Measurements from ENCODE around the gene PPT1. TPM values are rescaled to one million over a fixed set of nuclear protein-coding genes. Genes with fewer than 3 reads are reported as not detected.
A peak's percentile ranks its signal among the peaks of the same experiment; 100 is the strongest.
"Not testable (repeated sequence)": the region's sequence is repeated elsewhere in the genome, so short reads cannot be mapped to it uniquely, and the experiment has no call there.

Gene PPT1
- total and polyA plus RNA-seq, 3 donors from 2014 or later: 67.0 to 112 (median 82.9) TPM

- no peak overlapping the region for H3K27ac ChIP-seq
- no peaks in the 10 kb centered on the region for H3K9me3 ChIP-seq
- no peaks in the 10 kb centered on the region for H3K27me3 ChIP-seq
- DNase-seq: no peak
- TF ChIP-seq POLR2A (IDR thresholded peaks at IDR 0.05) (no peak), CTCF (IDR thresholded peaks at IDR 0.05) (no peak)
- 73 to 75% methylated on average over 6 of the region's 6 CpGs for WGBS, 2 donors
- intact Hi-C loops (cut with DNase I; ENCODE audit: low total_unique reads): no loop called here
- H3K4me1 ChIP-seq: no peaks in the 10 kb centered on the region
- no peak overlapping the region for H3K4me3 ChIP-seq
- no peaks in the 10 kb centered on the region for H3K36me3 ChIP-seq (ENCODE audit: low read depth, missing control alignments)
These were observed 4.1 kb downstream of the PPT1 start for GRCh38 chr1:40092706-40093639.

GRCh38 chr1:40092241-40092640 lies 4.8 kb downstream of the PPT1 start:
- Histone ChIP-seq H3K4me3 (no peak overlapping the region), H3K27me3 (no peaks in the 10 kb centered on the region), H3K4me1 (no peaks in the 10 kb centered on the region), H3K9me3 (no peaks in the 10 kb centered on the region), H3K36me3 (ENCODE audit: low read depth, missing control alignments) (no peaks in the 10 kb centered on the region), H3K27ac (no peak overlapping the region)
- no peak for DNase-seq
- TF ChIP-seq CTCF (IDR thresholded peaks at IDR 0.05) (no peak), POLR2A (IDR thresholded peaks at IDR 0.05) (no peak)
- WGBS, 2 donors: 96 to 97% methylated on average over 2 of the region's 2 CpGs
- intact Hi-C loops (cut with DNase I; ENCODE audit: low total_unique reads): no loop called here

GRCh38 chr1:40090652-40091355 lies 6.2 kb downstream of the PPT1 start:
- Histone ChIP-seq H3K4me3 (no peak overlapping the region), H3K4me1 (no peaks in the 10 kb centered on the region), H3K36me3 (ENCODE audit: low read depth, missing control alignments) (no peaks in the 10 kb centered on the region), H3K27me3 (no peaks in the 10 kb centered on the region), H3K9me3 (no peaks in the 10 kb centered on the region), H3K27ac (no peak overlapping the region)
- intact Hi-C loops (cut with DNase I; ENCODE audit: low total_unique reads): no loop called here
- WGBS, 2 donors: 86 to 91% methylated on average over 5 of the region's 5 CpGs
- no peak for TF ChIP-seq POLR2A (IDR thresholded peaks at IDR 0.05)
- no peak for TF ChIP-seq CTCF (IDR thresholded peaks at IDR 0.05)
- DNase-seq: no peak

- H3K27ac ChIP-seq; H3K36me3 ChIP-seq (ENCODE audit: low read depth, missing control alignments); intact Hi-C loops (cut with DNase I; ENCODE audit: low total_unique reads); H3K9me3 ChIP-seq; H3K4me1 ChIP-seq; H3K4me3 ChIP-seq; H3K27me3 ChIP-seq: not testable (repeated sequence)
- WGBS, 2 donors: 28 to 41% methylated on average over 11 of the region's 11 CpGs
- peak in 2 of 3 experiments; percentile 49 to 67 for TF ChIP-seq CTCF (IDR thresholded peaks at IDR 0.05)
- peak; percentile 94 for DNase-seq
These were observed 12.3 kb downstream of the PPT1 start for GRCh38 chr1:40084750-40085149.

Data from testis (tissue), 3 donors.